CD14-positive monocyte (primary cell): Measurements from ENCODE around the gene NHS. TPM values are rescaled to one million over a fixed set of nuclear protein-coding genes. Genes with fewer than 3 reads are reported as not detected.

Source experiments
- DNase-seq, 3 donors: peaks; one replicate each; pipeline ENCODE4 v3.0.0-alpha.2; 2011 to 2022
- H2AFZ ChIP-seq: 2 replicates; pipeline ENCODE4 v1.6.0; 2012; ENCODE audit warnings: mild to moderate bottlenecking, low read depth, low read length, inconsistent platforms; ENCODE audit not compliant: insufficient read depth, poor library complexity, severe bottlenecking
- H3K27ac ChIP-seq, 2 donors: 1 replicate in 1 of 2; 2 replicates in 1 of 2; pipeline ENCODE4 v1.5.1; 2012 to 2013; ENCODE audit warnings: low read length in 2 of 2, control low read depth in 1 of 2, inconsistent platforms in 1 of 2, low read depth in 1 of 2, mild to moderate bottlenecking in 1 of 2
- H3K27me3 ChIP-seq, 2 donors: one replicate each; pipeline versions ENCODE4 v1.6.0 to v1.6.1; 2011 to 2013; ENCODE audit warnings: low read length in 2 of 2; ENCODE audit not compliant: control insufficient read depth in 2 of 2, insufficient read depth in 2 of 2
- H3K36me3 ChIP-seq, 2 donors: replicated peaks in 1 of 2; 1 replicate in 1 of 2; 2 replicates in 1 of 2; pipeline versions ENCODE4 v1.5.1 to v1.6.1; 2012 to 2013; ENCODE audit warnings: low read length in 2 of 2, control low read depth in 1 of 2, inconsistent platforms in 1 of 2, mild to moderate bottlenecking in 1 of 2; ENCODE audit not compliant: insufficient read depth in 2 of 2, control insufficient read depth in 1 of 2
- H3K4me1 ChIP-seq, 2 donors: 1 replicate in 1 of 2; 2 replicates in 1 of 2; pipeline versions ENCODE4 v1.5.1 to v1.6.1; 2012 to 2013; ENCODE audit warnings: low read length in 2 of 2, control low read depth in 1 of 2, inconsistent platforms in 1 of 2, mild to moderate bottlenecking in 1 of 2, moderate library complexity in 1 of 2; ENCODE audit not compliant: insufficient read depth in 2 of 2, control insufficient read depth in 1 of 2
- H3K4me2 ChIP-seq: replicated peaks from 2 replicates; pipeline ENCODE3; 2012; ENCODE audit warnings: low read length, moderate library complexity, mild to moderate bottlenecking; ENCODE audit not compliant: poor library complexity, severe bottlenecking; ENCODE audit errors: extremely low read depth
- H3K4me3 ChIP-seq, 3 experiments: fragments of 200-600 bp in 1 of 3; sonication (generic) in 1 of 3; replicated peaks in 1 of 3; 1 replicate in 2 of 3; 2 replicates in 1 of 3; pipeline ENCODE4 v1.5.1; 2011 to 2013; ENCODE audit warnings: low read length in 3 of 3, mild to moderate bottlenecking in 3 of 3, control low read depth in 2 of 3, low read depth in 2 of 3, inconsistent platforms in 1 of 3, moderate library complexity in 1 of 3
- H3K79me2 ChIP-seq: 2 replicates; pipeline ENCODE4 v1.6.0; 2012; ENCODE audit warnings: mild to moderate bottlenecking, control low read depth, inconsistent platforms, low read length, moderate library complexity; ENCODE audit not compliant: insufficient read depth
- H3K9ac ChIP-seq: 2 replicates; pipeline ENCODE4 v1.6.0; 2017; ENCODE audit warnings: low read length, mild to moderate bottlenecking; ENCODE audit not compliant: insufficient read depth, poor library complexity, severe bottlenecking
- H3K9me3 ChIP-seq, 2 donors: replicated peaks in 1 of 2; 1 replicate in 1 of 2; 2 replicates in 1 of 2; pipeline versions ENCODE4 v1.5.1 to v1.6.1; 2012 to 2013; ENCODE audit warnings: low read length in 2 of 2, control low read depth in 1 of 2; ENCODE audit not compliant: control insufficient read depth in 1 of 2, insufficient read depth in 1 of 2
- H4K20me1 ChIP-seq: 2 replicates; pipeline ENCODE4 v1.6.0; 2012; ENCODE audit warnings: mild to moderate bottlenecking, low read length, control low read depth, moderate library complexity; ENCODE audit not compliant: insufficient read depth
- H3K27ac Mint-ChIP-seq, 7 donors: one replicate each; pipeline ENCODE4 v1.8.0; 2020; ENCODE audit warnings: mild to moderate bottlenecking in 7 of 7, mixed read lengths in 7 of 7, moderate library complexity in 6 of 7, inconsistent platforms in 2 of 7
- H3K27me3 Mint-ChIP-seq, 3 donors: one replicate each; pipeline ENCODE4 v1.8.0; 2021 to 2022; ENCODE audit warnings: low read depth in 3 of 3, mild to moderate bottlenecking in 3 of 3, mixed read lengths in 3 of 3, moderate library complexity in 3 of 3, inconsistent platforms in 1 of 3
- H3K36me3 Mint-ChIP-seq, 2 donors: one replicate each; pipeline ENCODE4 v1.8.0; 2020; ENCODE audit warnings: mixed read lengths in 2 of 2, inconsistent platforms in 1 of 2, mild to moderate bottlenecking in 1 of 2
- H3K4me1 Mint-ChIP-seq: one replicate; pipeline ENCODE4 v1.8.0; 2020; ENCODE audit warnings: mild to moderate bottlenecking, mixed read lengths
- H3K4me3 Mint-ChIP-seq, 2 donors: one replicate each; pipeline ENCODE4 v1.8.0; 2020; ENCODE audit warnings: mild to moderate bottlenecking in 2 of 2, mixed read lengths in 2 of 2, moderate library complexity in 1 of 2
- H3K9me3 Mint-ChIP-seq, 7 donors: one replicate each; pipeline ENCODE4 v1.8.0; 2020 to 2022; ENCODE audit warnings: mixed read lengths in 7 of 7, mild to moderate bottlenecking in 6 of 7, moderate library complexity in 6 of 7, inconsistent platforms in 2 of 7
- CTCF ChIP-seq: fragments of 200-600 bp; IDR thresholded peaks from one replicate; pipeline ENCODE4 v1.8.0; 2022; ENCODE audit warnings: antibody characterized with exemption, mild to moderate bottlenecking
- WGBS: methylation state at CpG from one replicate; pipeline ENCODE4 v1.1.5; 2013; ENCODE audit warnings: missing lambda C conversion rate; ENCODE audit not compliant: insufficient coverage; 5-methylcytosine and 5-hydroxymethylcytosine counted together
- intact Hi-C, 2 donors: fragments of 100-400 bp; cut with micrococcal nuclease; formaldehyde crosslinking; loops; one replicate each; pipeline versions ENCODE4 v1.15.0 to v1.15.1; 2023
- polyA plus RNA-seq, 3 donors: library from polyadenylated mRNA; depleted of rRNA in 1 of 3; unstranded in 2 of 3; stranded (reverse) in 1 of 3; fragments of 300-500 nt in 2 of 3; fragments of >200 nt in 1 of 3; fragmentation: Illumina TruSeq in 2 of 3; gene quantifications; 1 replicate in 2 of 3; 2 replicates in 1 of 3; pipeline ENCODE4 v1.2.3, GENCODE V29; 2012 to 2021

The NHS gene
- polyA plus RNA-seq, 3 donors: 0.86 to 1.8 (median 1.3) TPM

DNA sequence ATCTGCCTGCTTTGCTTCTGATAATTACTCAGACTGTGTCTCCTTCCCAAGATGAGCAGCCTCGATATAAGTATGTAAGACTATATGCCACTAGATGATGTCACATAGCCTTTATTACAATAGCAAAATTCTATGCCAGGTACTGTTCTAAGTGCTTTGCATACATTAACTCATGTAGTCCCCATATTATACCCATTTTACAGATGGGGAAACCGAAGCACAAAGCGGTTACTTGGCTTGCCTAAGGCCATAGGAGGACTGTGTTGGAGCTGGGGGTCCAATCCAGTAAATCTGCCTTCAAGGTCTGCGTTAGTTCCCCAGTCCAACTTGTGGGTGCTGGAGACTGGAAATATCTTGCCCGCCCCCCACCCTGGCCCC, 361.5 kb downstream of the NHS start:
- Histone ChIP-seq H3K9ac (peak overlapping the region; percentile 46), H2AFZ (peak overlapping the region; percentile 66), H3K27ac (peak overlapping the region; percentile 34 to 54), H3K27me3 (peaks cover 11 to 32% of the 10 kb centered on the region in 2 donors), H3K79me2 (no peaks in the 10 kb centered on the region), H3K36me3 (no peaks in the 10 kb centered on the region), H4K20me1 (no peaks in the 10 kb centered on the region), H3K9me3 (no peaks in the 10 kb centered on the region), H3K4me1 (peaks cover 13 to 16% of the 10 kb centered on the region in 2 donors), H3K4me2 (peak overlapping the region; percentile 60), H3K4me3 (peak overlapping the region; percentile 20 to 72 (median 57))
- Mint-ChIP-seq H3K27ac (peak overlapping the region; percentile 43 to 87 (median 85)), H3K36me3 (peaks cover 0 to 10% of the 10 kb centered on the region in 2 donors), H3K4me1 (peaks cover 17% of the 10 kb centered on the region), H3K27me3 (peaks cover 23 to 40% (median 31%) of the 10 kb centered on the region in 3 donors), H3K4me3 (peak overlapping the region; percentile 83), H3K9me3 (peaks cover 0 to 22% (median 13%) of the 10 kb centered on the region in 7 donors)
- TF ChIP-seq CTCF: no peak
- no CpG with 5 or more reads among the region's 5 CpGs for WGBS
- intact Hi-C loops: loop anchor here in 1 of 2 donors (10.0 kb wide), 1 partner anchor 1598 kb away; no protein-coding TSS in a partner anchor
- DNase-seq: no peak

DNA sequence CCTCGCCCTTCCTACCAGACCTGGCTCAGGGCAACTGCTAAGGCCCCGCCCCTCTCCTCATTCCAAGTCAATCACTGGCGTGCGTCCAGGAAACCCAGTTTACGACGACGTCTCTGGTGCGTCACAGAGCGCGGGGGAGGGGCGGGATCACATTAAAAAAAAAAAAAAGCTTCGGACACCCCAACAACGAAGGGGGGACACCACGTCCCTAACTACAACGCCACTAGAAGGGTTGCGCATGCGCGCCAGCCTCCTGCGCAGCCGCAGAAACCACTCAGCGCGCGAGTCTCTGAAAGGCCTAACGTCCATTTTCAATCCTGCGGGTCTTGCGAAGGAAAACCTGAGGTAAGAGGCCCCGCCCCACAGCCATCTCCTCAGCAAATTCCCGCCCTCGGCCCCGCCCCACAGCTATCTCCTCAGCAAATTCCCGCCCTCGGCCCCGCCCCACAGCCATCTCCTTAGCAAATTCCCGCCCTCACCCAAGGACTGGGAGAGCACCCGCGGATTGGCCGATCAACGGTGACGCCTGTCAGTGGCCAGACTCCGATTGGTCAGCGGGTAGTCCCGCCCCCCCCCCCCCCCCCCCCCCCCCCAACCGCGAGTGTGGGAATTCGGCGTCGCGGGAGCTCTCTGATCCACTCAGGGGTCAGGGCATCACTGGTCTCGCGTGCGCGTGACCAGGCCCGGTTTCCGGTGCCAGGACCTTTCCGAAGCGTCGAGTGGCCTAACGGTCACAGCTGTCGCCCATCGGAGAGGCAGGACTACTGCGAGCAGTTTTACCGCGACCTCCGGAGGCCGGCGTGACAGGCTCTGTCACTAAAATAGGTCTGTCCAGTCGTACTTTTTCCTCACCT, 362.1 kb downstream of the NHS start, which contains the start of gene SCML1:
Gene SCML1, plus strand, starts transcription at position 638 of the 854 bp plus-strand sequence. CDS start 6,694 bp downstream, outside the sequence.
- Histone ChIP-seq H2AFZ (peak within 1 kb of the TSS; percentile 66), H3K79me2 (no peaks in the 10 kb centered on the region), H3K27ac (peak within 1 kb of the TSS; percentile 64 to 65), H3K4me2 (peak within 1 kb of the TSS; percentile 75), H3K9ac (peak within 1 kb of the TSS; percentile 49), H3K9me3 (no peaks in the 10 kb centered on the region), H4K20me1 (no peaks in the 10 kb centered on the region), H3K27me3 (peaks cover 13 to 32% of the 10 kb centered on the region in 2 donors), H3K36me3 (no peaks in the 10 kb centered on the region), H3K4me1 (peaks cover 13 to 16% of the 10 kb centered on the region in 2 donors), H3K4me3 (peak within 1 kb of the TSS; percentile 38 to 74 (median 57))
- intact Hi-C loops: loop anchor here in 1 of 2 donors (10.0 kb wide), 1 partner anchor 1598 kb away; no protein-coding TSS in a partner anchor
- Mint-ChIP-seq H3K27me3 (peaks cover 24 to 41% (median 31%) of the 10 kb centered on the region in 3 donors), H3K9me3 (peaks cover 0 to 22% (median 13%) of the 10 kb centered on the region in 7 donors), H3K36me3 (peaks cover 0 to 7% of the 10 kb centered on the region in 2 donors), H3K4me3 (peak within 1 kb of the TSS; percentile 83 to 96), H3K4me1 (peaks cover 17% of the 10 kb centered on the region), H3K27ac (peak within 1 kb of the TSS; percentile 43 to 87 (median 85))
- WGBS: 0% methylated on average over 20 of the region's 67 CpGs
- TF ChIP-seq CTCF: no peak
- peak; percentile 89 to 96 (median 92) for DNase-seq
